DLD1 (cell line): ENCODE measurements around the gene ZSWIM9.

ENCODE experiments used
- in situ Hi-C: cut with HindIII; loops from 2 replicates; pipeline ENCODE4 v1.10.0; 2017; ENCODE audit warnings: low sequenced_read_pairs

ZSWIM9 gene

DNA sequence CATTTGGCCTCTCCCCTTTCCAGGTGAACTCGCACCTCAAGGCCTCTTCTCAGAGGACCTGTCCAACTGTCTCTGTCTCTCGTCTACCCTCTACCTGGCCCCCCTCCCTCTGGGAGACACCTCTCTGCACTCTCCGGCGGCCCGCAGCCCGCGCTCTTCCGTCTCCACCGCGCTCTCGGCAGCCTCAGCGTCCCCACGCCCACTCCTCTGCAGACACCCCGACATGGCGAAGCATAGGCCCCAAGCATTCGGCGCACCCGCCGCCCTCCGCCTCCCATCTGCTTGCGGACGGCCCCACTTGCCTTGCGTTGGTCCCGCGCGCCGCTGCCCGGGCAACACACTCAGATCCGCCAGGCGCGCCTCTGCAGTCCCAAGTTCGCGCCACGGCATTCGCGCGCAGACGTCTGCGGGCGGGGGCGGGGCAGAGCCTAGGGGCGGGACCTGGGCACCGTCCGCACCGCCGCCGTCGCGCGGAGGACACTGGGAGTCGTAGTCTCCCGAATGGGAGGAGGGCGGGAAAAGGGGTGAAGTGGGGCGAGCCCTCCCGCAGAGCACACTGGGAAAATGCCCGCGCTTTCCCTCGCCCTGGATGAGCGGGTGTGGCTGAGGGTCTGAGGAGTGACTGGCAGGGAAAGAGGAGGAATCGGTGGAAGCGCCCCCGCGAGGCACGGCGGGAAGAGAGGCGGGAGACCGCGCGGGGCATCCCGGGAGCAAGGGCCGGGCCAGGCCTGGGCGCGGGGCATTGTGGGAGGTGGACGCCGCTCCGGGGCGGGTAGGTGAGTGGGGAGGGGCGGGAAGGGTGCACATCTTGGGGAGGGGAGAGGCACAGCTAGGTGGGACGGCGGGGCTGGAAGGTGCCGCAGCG, at the start of gene ZSWIM9, which contains the start of gene LIG1:
TSS of gene ZSWIM9 (plus strand) at position 742 of the 865 bp plus-strand sequence. CDS start 1,123 bp downstream, outside the sequence.
TSS of gene LIG1 (minus strand) at position 406 of the 865 bp plus-strand sequence. CDS start 4,778 bp downstream, outside the sequence.
- in situ Hi-C loops, result no loop called here

DNA sequence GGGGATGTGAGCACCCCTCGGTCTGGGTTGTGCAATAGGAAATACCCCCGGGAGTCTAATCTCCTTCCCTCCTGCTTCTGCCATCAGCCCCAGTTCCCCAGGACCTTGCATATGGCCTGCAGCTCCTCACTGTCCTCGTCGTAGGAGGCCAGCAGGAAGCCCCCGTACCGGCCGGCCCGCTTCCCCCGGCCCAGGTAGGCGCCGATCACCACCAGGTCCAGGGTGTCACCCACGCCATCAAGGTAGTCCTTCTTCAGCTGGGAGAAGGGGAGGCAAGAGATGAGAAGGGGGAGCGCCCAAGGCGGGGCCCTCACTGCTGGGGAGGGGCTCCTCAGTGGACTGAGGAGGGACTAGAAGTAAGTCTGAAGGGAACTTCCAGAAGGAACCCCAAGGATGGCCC, 49.4 kb upstream of the ZSWIM9 start:
- in situ Hi-C loops, result no loop called here

DNA sequence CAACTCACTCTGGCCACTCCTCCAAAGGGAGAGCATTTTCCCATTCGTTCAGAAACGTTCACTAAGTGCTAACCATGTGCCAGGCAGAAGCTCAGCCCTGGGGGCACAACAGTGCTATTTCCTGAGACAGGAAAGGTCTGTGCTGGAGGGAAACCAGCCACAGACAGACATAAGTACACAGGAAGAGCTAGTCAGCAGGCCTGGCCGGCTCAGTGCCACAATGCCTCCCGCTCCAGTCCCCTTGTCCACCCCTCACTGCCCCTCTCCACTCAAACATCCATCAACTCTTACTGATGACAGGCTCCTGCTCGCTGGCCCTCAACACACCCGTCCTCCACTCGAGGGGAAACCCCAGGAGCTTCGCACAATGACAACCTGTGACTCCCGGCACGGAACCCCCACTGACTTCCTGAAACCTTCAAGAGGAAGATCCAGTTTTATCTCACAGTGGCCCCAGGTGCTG, 48.5 kb upstream of the ZSWIM9 start:
- in situ Hi-C loops, result no loop called here

DNA sequence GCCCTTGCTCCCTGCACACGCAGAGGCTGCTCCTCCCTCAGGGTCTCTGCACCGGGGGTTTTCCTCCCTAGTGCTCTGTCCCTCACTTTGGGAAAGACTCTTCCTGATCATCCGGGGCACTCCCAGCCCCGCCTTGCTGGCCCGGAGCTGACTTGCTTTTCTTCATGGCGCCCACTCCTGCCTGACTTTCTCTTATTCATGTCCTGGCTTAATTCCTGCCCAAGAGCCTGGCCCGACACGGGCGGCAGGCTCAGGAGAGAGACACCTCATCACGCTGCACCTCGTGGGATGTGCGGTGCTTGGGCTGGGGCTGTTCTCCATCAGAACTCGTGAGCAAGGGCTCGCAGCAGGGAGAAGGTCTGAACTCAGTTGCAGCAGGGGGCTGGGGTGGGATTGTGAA, 48.1 kb upstream of the ZSWIM9 start:
- in situ Hi-C loops, result no loop called here

DNA sequence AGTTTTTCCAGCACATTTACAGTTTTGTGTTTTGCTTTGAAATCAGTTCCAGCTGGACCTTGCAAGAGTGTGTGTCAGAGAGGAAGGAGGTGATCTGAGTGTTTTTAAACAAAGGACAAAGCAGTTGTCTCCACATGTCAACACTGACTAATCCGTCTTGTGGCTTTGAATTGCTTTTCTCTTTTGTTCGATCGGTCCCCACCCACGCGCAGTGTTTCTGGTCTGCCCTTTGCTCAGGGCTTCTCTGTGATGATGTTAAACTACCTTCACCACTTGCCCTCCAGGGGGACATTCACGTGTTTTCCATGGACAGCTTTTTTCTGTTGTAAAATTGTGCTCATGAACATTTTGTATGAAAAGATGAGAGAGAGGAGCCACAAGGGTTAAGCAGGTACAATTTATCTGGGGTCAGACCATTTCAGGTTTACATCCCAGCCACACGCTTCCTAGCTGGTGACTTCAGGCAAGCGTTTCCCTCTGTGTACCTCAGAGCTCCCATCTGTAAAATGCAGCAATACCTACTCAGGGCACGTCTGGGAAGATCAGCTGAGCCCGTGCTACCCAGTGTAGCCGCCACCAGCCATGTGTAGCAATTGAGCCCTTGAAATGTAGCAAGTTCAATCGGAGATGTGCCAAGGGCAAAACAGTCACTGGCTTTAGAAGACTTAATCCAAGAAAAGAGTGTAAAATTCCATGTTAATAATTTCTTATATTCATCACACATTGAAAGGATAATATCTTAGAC, 46.4 kb upstream of the ZSWIM9 start:
- in situ Hi-C loops, result no loop called here

DNA sequence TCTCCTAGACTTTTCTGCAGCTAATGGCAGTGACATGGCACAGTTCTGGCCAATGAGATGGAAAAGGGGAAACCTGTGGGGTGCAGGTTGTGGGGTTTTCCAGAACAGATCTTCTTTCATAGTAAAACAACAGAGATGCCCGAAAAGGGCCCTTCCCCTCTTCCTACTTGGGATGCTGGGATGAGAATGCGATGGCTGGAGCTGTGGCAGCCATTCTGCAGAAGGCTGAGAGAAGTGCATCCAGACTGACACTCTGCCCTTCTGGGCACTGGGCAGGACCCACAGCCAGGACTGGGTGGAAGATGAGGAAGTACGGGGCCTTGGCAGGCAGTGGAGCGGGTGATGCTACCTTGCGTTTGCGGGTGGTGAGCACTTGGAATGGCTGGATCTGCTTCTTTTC, 42.9 kb upstream of the ZSWIM9 start:
- in situ Hi-C loops, result no loop called here

DNA sequence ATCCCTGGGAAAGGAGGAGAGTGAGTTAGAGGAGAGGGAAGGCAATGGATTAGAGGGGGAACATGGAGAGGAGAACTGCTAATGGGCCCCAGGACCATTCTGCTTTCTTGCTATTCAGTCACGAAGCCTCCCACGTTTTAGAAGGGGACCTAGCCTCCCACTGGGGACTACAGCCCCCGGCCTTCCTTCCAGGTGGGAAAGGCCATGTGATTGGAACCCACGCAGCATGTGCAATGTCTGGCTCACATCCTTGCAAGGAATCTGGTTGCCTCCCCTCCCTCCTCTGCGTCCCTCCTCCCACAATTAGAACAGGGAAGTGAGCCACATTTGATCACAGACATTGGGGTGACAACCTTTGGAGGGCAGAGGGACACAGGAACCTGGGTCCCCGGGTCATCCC, 37.4 kb upstream of the ZSWIM9 start:
- in situ Hi-C loops, result no loop called here

DNA sequence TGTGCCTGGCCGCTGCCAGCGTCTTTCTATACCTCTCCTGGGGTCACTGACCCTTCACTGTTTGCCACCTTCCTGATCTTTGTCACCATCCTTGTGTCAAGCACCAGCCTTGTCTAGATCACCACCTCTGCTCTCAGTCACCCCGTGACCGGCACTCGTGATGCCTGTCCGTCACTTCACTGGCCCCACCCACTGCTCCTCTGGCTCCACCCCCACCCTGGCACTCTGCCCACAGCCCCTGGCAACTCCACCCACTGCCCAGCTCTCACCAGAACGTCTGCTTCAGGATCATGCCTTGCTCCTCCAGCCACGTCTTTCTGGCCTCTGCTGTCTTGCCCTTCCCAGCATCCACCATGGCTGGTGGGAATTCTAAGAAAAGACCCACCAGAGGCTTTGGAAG, 35.1 kb upstream of the ZSWIM9 start:
- in situ Hi-C loops, result no loop called here

DNA sequence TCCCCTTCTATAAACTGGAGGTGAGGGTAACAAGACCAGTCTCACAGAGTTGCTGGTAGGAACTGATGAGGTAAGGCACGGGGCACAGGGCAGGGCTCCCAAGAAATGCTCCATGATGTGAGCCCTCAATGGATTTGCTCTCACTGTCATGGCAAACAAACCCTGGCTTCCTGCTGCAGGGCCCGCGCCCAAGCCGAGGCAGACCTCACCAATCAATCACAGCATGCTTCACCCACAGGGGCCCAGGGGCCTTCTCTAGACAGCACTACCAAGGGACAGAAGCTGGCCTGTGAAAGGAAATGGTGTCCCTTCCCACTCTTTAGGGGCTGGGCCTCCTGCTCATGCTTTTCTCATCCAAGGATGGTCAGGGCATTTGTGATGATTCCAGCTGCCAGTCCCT, 33.9 kb upstream of the ZSWIM9 start:
- in situ Hi-C loops, result no loop called here

DNA sequence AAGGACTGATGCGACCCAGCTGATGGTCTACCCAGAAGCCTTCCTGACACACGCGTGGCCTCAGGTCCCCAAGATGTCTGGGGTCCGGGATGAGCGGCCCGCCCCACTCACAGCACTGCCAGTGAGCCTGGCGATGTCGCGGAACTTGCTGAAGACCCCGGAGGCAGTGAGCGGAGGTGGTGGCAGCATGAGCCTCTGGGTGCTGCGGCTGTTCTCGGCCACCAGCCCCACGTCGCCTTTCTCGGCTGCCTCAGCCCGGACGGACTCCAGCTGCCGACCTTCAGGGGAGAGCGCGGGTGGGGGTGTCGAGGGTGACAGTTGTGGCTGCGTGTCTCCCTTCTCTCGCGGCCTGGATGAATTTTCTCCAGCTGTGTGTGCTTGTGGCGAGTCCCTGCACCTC, 33.1 kb upstream of the ZSWIM9 start:
- in situ Hi-C loops, result no loop called here

DNA sequence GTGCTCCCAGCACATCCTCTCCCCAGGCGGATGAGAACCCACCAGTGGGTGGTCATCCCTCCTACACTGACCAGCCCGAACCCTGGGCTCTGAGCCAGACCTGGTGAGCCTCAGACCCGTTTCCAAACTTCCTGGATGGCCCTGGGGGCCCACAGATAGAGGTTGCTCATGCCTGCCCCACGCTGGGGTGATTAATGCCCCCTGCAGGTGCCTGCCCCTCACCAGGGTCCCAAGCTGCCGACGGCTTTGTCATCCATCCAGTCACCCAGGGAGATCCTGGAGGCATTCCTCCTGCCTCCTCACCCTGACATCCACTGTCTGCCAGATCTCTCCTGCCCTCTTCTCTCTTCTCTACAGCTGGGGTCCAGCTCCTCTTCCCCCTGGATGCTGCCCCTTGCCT, 31.4 kb upstream of the ZSWIM9 start:
- in situ Hi-C loops, result no loop called here

DNA sequence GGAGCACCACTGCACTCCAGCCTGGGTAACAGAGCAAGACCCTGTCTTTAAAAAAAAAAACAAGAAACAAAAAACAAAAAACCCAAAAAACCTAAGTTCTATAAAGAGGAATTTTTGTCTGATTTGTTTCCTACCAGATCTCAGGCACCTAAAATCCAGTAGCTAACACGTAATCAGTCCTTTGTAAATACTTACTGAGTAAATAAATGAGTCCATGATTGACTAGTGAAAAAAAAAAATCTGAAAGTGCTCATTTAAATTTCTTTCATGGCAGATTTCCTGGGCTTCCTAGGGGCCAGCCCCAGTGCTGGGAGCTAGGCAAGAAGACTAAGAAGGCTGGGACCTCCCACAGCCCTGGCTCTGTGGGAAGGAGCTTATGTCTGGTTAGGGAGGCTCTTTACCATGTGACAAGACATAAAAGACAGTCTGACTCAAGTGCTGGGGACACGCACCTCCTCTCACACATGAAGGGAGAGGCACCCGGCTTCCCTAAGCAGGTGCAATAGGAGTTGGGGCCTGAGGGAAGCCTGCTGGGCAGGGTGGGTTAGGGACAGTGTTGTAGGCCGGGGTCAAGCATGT, 22.8 kb upstream of the ZSWIM9 start:
- in situ Hi-C loops, result no loop called here

DNA sequence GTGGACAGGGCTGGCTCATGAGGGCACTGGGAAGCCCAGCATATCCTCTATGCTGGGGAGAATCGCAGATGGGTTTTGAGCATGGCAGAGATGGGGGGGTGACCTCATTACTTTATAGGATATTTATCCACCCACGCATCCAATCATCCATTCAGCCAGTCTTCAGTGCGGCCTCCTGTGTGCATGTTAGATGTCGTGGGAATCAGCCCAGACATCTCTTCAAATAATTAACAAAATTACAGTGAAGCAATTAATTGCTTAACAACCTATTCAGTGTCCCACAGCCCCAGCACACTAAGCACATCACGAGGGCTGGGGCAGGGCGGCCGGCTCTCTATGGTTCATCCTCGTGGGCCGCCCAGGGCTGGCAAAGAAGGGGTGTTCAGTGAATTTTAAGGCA, 21.9 kb upstream of the ZSWIM9 start:
- in situ Hi-C loops, result no loop called here

DNA sequence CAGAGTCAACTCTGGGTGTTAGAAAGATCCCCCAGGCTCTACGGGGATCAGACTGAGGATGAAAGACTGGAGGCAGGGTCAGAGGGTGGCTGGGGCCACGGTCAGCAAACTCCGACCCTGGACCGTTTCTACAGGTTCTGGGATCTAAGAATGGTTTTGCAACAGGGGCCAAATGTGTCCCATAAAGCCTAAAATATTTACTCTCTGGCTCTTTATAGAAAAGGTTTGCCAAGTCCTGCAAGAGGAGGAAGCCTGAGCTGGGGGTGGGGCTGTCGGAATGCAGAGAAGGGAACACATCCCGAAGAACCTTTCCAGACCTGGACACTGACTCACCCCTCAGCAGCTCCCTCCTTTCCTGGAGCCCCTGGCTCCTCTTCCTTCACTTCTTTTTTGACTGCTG, 21.1 kb upstream of the ZSWIM9 start:
- in situ Hi-C loops, result no loop called here

DNA sequence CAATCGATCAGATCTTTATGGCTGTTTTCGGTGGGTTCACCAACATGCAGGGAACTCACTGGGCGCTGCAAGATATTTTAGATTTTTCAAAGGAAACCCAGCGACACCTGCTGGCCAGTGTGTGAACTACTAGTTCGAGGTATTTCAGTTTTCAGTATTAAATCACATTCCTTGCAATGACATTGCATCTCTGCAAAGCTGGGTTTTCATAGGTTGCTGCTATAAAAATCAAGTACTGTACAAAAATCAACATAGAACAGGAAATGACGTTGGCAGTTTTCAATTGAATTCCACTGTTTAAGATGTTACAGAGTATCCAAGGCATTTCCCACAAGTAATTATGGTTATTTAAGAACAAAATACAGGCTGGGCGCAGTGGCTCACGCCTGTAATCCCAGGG, 17.9 kb upstream of the ZSWIM9 start:
- in situ Hi-C loops, result no loop called here

DNA sequence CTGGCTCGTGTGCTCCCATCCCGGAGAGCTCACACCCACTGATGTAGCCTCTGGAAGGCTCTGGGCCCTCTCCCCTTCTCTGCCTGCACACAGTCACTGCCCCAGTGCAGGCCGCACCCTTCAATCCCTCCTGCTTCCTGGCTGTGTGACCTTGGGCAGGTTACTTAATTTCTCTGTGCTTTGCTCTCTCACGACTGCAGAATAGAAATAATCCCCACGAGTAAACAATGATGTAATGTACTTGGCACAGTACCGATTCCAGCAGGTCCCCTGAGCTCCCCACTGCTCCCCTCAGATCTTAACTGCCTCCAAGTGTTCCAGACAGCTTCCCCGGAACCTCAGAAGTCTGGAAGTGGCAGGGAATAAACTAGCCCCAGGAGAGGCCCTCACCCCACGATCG, 16.5 kb upstream of the ZSWIM9 start:
- in situ Hi-C loops, result no loop called here

DNA sequence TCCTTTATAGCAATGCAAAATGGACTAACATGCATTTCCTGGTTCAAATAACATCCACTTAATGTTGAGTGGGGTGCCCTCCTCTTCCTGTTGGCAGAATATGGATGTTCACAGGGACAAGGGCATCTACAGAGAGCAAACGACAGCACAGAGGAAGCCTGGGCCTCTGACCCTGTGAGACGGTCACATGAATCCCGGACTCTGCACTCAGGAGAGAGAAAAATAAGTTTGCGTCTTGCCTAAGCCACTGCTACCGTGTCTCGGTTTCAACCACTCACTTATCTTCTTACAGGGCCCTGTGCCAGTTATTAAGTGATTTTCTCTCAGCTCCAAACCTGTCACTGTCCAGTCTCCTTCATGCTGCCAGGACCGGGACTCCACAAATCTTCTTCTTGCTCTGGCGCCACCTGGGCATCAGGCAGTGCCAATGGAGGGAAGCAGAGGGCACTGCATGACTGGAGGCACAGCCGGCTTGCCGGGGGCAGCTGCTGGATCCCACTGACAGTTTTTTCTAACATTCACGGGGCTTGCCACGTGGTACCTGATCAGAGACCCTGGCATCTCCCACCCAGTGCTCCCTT, 12.2 kb upstream of the ZSWIM9 start:
- in situ Hi-C loops, result no loop called here

DNA sequence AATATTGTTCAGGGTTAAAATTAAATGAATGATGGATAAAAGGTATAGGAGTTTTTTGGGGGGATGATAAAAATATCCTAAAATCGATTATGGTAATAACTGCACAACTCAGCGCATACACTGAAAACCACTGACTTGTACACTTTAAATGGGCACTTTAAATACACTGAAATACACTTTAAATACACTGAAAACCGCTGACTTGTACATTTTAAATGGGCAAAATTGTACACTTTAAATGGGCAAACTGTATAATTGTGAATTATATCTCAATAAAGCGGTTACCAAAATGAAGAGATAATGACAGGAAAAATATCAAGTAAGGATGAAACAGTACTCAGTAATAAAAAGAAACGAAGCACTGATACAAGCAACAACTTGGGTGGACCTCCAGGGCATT, 1.8 kb upstream of the ZSWIM9 start:
- in situ Hi-C loops, result no loop called here

DNA sequence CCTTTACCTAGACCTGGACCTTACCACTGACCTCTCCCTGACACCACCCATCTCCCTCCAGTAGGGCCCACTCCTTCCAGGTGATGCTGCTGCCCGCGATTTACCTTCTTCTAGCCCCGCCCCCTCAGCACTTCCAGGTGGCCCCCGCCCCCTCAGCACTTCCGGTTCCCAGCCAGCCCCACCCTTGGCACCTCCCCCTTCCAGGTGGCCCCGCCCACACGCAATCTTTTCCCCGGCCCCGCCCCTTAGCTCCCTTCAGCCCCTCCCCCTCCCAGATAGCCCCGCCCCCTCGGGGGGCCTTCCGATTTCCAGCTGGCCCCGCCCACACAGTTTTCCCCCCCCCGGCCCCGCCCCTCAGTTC, 922 bp upstream of the ZSWIM9 start:
- in situ Hi-C loops, result no loop called here

DNA sequence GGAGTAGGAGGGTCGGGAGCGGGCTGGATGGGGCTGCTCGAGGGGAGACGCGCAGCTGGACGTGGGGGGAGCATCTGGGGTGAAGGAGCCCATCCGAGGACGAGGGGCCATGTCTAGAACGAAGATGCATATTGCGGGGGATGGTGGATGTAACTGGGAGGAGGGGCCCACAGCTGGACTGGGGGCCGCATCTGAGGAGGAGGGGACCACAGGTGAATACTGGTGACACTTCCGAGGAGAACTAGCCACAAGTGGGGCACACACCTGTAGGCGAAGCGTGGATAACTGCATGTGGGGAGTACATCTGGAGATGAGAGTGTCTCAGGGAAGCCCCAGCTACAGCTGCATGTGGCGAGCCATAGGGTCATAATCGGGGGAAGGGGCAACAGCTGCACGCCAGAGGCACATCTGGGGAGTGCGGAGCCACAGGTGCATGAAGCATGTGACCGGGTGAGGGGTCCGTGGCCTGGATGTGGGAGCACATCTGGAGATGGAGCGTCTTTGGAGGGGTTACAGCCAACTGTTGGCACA, 402 bp downstream of the ZSWIM9 start:
- in situ Hi-C loops, result no loop called here

DNA sequence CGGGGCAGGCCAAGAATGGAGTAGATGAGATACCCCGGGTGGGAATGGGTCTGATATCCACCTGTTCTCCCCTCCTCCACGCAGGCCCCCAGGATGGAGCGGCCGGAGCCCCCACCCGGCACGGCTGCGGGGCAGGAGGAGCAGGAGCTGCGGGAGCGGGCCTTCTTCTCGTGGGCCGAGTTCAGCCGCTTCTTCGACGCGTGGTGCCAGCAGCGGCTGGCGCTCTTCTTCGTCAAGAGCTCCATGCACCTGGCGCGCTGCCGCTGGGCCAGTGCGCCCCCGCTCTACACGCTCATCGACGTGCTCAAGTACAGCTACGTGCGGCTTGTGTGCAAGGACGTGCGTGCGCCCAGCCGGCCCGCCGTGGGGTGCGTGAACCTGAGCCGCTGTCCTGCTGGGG, 1.2 kb downstream of the ZSWIM9 start:
- in situ Hi-C loops, result no loop called here
